ENCODE measurements around the gene GABRQ. TPM values are rescaled to one million over a fixed set of nuclear protein-coding genes. Genes with fewer than 3 reads are reported as not detected.
A peak's percentile ranks its signal among the peaks of the same experiment; 100 is the strongest.

Gene GABRQ
- total RNA-seq: not detected

DNA sequence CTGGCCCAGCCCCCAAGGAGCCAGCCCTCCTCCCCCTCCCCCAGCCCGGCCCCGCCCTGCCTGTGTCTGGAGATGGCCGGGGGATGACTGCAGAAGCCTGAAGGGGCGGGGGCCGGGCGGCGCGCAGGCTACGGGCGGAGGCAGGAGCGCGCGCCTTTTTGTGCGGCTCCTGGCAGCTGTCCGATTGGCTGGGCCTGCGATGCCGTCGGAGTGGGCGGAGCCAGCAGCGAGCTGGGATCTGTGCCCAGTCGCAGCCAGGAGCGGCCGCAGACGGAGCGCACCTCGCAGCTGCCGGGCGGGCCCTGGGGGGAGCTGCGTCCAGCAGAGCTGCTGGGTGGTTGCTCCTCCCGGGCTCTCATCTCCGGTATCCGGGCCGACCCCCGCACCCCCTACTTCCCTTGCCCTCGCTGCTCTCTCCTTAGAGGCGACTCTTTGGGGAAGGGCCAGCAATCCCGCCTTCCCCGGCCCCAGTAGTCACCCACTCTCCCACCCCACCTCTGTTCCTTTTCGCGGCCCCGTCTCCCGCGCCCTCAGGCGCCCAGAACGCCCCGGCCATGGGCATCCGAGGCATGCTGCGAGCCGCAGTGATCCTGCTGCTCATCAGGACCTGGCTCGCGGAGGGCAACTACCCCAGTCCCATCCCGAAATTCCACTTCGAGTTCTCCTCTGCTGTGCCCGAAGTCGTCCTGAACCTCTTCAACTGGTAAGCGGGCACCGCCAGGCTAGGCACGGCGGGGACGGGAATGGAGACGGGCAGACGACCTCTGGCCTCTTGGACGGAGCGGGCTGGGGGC is at the start of gene GABRQ:
Gene GABRQ (plus strand): TSS at position 247 of the 794 bp plus-strand sequence. CDS start 308 bp downstream, at position 555.
- peak in 1 of 2 donors; percentile 87 for DNase-seq
- peak in 1 of 2 donors; percentile 82 for ATAC-seq (ENCODE audit: low FRiP score in 2 of 2)
- TF ChIP-seq POLR2A (IDR thresholded peaks at IDR 0.05) (no peak), CTCF (IDR thresholded peaks at IDR 0.05) (no peak), EP300 (IDR thresholded peaks at IDR 0.05) (no peak), POLR2AphosphoS5 (IDR thresholded peaks at IDR 0.05) (no peak)
- H3K4me1 ChIP-seq: peaks cover 0 to 7% (median 0%) of the 10 kb centered on the region in 4 donors
- H3K27me3 ChIP-seq: peaks cover 0 to 14% (median 0%) of the 10 kb centered on the region in 4 donors
- no peaks in the 10 kb centered on the region for H3K36me3 ChIP-seq
- 48% methylated on average over 48 of the region's 64 CpGs; no CpG with 5 or more reads in 1 of the 2 donors for WGBS, 2 donors
- no peaks in the 10 kb centered on the region for H3K9me3 ChIP-seq
- no peak within 1 kb of the TSS for H3K27ac ChIP-seq
- H3K4me3 ChIP-seq: no peak within 1 kb of the TSS

- H3K27ac ChIP-seq: no peak overlapping the region
- no peak for ATAC-seq (ENCODE audit: low FRiP score in 2 of 2)
- no peak overlapping the region for H3K4me3 ChIP-seq
- TF ChIP-seq EP300 (IDR thresholded peaks at IDR 0.05): no peak
- no peak for TF ChIP-seq POLR2A (IDR thresholded peaks at IDR 0.05)
- no peak for TF ChIP-seq POLR2AphosphoS5 (IDR thresholded peaks at IDR 0.05)
- H3K36me3 ChIP-seq: no peaks in the 10 kb centered on the region
- no peaks in the 10 kb centered on the region for H3K9me3 ChIP-seq
- H3K4me1 ChIP-seq: no peaks in the 10 kb centered on the region
- no peaks in the 10 kb centered on the region for H3K27me3 ChIP-seq
- DNase-seq: no peak
These were observed 49.5 kb upstream of the GABRQ start for GRCh38 chrX:152588206-152588605.

DNA sequence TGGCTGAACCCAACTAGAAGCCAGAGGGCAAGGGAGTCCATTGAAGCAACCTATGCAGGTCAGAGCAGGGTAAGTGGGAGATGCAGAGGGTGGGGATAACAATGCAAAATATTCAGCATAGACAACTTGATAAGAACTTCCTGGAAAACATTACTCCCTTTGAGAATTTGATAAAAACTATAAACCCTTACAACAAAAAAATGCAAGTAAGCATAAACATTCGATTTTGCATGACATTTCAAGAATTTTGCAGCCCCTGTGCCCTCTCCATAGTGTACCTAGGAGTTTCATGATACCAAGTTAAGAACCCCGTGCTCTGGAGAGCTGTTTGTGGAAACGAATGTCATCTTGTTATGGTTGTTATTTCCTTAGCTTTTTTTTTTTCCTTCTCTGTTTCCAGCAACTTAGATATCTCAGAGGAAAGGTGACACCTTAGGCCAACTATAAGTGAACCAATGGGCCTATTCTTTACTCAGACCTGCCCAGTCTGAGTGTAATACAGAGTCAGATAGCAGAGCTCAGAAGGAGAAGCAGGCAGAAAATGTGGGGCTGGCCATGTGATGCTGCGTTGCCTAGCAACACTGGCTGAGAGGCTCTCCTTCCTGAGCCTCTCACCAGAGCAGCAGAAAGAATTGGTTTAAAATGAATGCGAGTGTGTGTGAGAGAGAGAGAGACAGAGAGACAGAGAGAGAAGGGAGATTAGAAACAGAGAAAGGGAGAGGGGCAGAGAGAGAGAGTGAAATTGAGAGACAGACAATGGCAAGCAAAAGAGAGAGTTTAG is 36.7 kb upstream of the GABRQ start:
- no peak for ATAC-seq (ENCODE audit: low FRiP score in 2 of 2)
- TF ChIP-seq POLR2AphosphoS5 (IDR thresholded peaks at IDR 0.05): no peak
- TF ChIP-seq CTCF (IDR thresholded peaks at IDR 0.05): no peak
- no peak for TF ChIP-seq POLR2A (IDR thresholded peaks at IDR 0.05)
- TF ChIP-seq EP300 (IDR thresholded peaks at IDR 0.05): no peak
- no peak for DNase-seq
- Histone ChIP-seq H3K27ac (no peak overlapping the region), H3K27me3 (no peaks in the 10 kb centered on the region), H3K36me3 (no peaks in the 10 kb centered on the region), H3K4me1 (no peaks in the 10 kb centered on the region), H3K4me3 (no peak overlapping the region), H3K9me3 (no peaks in the 10 kb centered on the region)
- 25 to 40% methylated on average over 5 of the region's 5 CpGs for WGBS, 2 donors

DNA sequence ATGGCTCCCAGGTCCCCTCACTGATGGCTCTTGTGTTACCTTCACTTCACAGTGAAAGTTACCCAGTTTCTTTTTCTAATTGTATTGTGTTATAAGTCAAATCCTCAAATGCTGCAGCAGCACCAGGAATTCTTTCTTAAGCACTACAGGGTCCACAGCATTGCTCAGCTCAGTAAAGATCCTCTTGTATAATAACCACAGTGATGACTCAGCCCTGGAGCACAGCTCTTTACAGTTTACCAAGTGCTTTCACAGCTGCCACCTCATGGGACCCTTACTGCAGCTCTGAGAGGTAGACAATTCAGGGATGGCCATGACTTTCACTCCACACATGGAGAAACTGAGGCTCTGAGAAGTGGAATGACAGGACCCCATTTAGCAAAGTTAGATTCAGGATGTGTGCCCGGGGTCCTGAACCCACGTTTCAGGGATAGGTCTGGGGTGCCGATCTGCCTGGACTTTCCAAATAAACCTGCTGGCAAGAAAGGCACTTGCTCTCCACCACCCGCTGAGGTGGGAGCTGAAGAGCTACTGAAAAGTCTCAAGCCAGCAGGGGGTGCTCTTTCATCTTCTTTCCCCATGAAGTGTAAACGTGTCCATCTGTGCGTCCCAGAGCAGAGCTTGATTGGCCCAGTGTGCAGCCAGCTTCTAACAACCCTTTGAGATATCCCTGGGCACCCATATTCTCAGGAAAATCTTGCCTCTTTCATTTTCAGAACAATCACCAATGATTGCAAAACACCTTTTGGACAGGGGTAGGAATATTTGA is 35.7 kb upstream of the GABRQ start:
- TF ChIP-seq CTCF (IDR thresholded peaks at IDR 0.05) (no peak), POLR2AphosphoS5 (IDR thresholded peaks at IDR 0.05) (no peak), POLR2A (IDR thresholded peaks at IDR 0.05) (no peak), EP300 (IDR thresholded peaks at IDR 0.05) (no peak)
- H3K4me3 ChIP-seq: no peak overlapping the region
- H3K36me3 ChIP-seq: no peaks in the 10 kb centered on the region
- no peak for DNase-seq
- peaks cover 0 to 4% (median 0%) of the 10 kb centered on the region in 4 donors for H3K9me3 ChIP-seq
- no peak for ATAC-seq (ENCODE audit: low FRiP score in 2 of 2)
- no peaks in the 10 kb centered on the region for H3K27me3 ChIP-seq
- H3K27ac ChIP-seq: no peak overlapping the region
- 50% methylated on average over 6 of the region's 6 CpGs; no CpG with 5 or more reads in 1 of the 2 donors for WGBS, 2 donors
- no peaks in the 10 kb centered on the region for H3K4me1 ChIP-seq

DNA sequence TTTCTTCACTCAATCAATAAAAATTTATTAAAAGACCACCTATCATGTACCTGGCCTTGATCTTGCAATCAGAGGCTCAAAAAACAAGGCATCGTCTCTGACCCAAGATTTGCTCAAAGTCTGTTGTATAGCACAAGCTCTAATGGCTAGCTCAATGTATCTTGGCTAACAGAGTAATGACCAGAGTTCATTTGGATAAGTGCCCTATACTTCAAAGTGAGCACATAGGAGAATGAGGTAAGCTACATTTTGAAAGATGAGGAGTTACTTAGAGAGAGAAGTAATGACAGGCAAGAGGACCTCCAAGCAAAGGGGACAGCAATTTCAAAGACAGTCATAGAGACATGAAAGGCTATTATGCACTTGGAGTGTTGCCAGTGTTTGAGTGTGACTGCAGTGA is 22.9 kb upstream of the GABRQ start:
- ATAC-seq (ENCODE audit: low FRiP score in 2 of 2): no peak
- H3K4me3 ChIP-seq: no peak overlapping the region
- no peaks in the 10 kb centered on the region for H3K4me1 ChIP-seq
- no peaks in the 10 kb centered on the region for H3K36me3 ChIP-seq
- H3K27ac ChIP-seq: no peak overlapping the region
- 44 to 58% methylated on average over 1 of the region's 1 CpG for WGBS, 2 donors
- no peaks in the 10 kb centered on the region for H3K27me3 ChIP-seq
- DNase-seq: no peak
- no peak for TF ChIP-seq POLR2A (IDR thresholded peaks at IDR 0.05)
- TF ChIP-seq POLR2AphosphoS5 (IDR thresholded peaks at IDR 0.05): no peak
- TF ChIP-seq CTCF (IDR thresholded peaks at IDR 0.05): no peak
- TF ChIP-seq EP300 (IDR thresholded peaks at IDR 0.05): no peak
- no peaks in the 10 kb centered on the region for H3K9me3 ChIP-seq
